AG09319 (cell line): ENCODE results near the gene ACAD10.
A peak's percentile ranks its signal among the peaks of the same experiment; 100 is the strongest.

Experiments used
- DNase-seq: peaks from one replicate; pipeline ENCODE4 v3.0.0-alpha.2; 2010; ENCODE audit warnings: low read depth; ENCODE audit errors: extremely low read depth
- TF ChIP-seq, protein P1 (sequence below): IDR thresholded peaks from 2 replicates; pipeline ENCODE4 v1.5.1; 2011; ENCODE audit warnings: low read depth, mild to moderate bottlenecking, inconsistent platforms, low read length, moderate library complexity

The ACAD10 gene

DNA sequence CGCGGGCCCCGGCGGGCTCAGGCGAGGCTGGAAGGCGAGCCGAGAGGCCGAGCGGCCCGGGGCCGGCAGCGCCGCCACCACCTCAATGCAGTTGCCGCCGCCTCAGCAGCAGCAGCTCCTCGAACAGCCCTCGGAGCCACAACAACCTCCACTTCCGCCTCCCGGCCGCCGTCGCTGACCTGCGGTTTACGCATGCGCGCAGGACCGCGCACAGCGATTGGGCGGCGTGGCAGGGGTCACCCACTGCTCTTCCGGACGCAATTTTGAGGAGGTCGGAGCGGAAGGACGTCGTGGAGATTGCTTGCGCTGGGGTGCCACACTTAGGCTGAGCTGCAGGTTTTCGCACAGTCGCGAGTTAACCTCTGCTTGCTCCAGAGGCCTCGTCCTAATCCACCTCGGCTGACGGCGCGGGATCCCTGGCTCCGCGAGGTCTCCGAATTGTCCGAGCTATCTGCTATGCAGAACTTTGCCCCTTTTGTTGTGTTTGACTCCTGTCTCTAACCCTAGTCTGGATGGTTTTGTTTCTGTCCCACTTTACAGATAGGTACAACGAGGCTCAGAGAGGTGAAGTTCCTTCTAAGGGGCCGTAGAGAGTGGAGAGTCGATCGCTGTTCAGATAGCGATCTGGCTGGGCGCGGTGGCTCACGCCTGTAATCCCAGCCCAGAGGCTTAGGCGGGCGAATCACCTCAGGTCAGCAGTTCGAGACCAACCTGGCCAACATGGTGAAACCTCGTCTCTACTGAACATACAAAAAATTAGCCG, at the start of gene ACAD10, which contains the start of gene BRAP:
Gene ACAD10, plus strand, starts transcription at position 243 of the 763 bp plus-strand sequence. CDS start 6,657 bp downstream, outside the sequence.
Gene BRAP, minus strand, starts transcription at position 146 of the 763 bp plus-strand sequence. CDS start 164 bp downstream, outside the sequence.
- TF ChIP-seq, protein P1, sequence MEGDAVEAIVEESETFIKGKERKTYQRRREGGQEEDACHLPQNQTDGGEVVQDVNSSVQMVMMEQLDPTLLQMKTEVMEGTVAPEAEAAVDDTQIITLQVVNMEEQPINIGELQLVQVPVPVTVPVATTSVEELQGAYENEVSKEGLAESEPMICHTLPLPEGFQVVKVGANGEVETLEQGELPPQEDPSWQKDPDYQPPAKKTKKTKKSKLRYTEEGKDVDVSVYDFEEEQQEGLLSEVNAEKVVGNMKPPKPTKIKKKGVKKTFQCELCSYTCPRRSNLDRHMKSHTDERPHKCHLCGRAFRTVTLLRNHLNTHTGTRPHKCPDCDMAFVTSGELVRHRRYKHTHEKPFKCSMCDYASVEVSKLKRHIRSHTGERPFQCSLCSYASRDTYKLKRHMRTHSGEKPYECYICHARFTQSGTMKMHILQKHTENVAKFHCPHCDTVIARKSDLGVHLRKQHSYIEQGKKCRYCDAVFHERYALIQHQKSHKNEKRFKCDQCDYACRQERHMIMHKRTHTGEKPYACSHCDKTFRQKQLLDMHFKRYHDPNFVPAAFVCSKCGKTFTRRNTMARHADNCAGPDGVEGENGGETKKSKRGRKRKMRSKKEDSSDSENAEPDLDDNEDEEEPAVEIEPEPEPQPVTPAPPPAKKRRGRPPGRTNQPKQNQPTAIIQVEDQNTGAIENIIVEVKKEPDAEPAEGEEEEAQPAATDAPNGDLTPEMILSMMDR, result no peak; the same call in 1 of the 2 replicates

DNA sequence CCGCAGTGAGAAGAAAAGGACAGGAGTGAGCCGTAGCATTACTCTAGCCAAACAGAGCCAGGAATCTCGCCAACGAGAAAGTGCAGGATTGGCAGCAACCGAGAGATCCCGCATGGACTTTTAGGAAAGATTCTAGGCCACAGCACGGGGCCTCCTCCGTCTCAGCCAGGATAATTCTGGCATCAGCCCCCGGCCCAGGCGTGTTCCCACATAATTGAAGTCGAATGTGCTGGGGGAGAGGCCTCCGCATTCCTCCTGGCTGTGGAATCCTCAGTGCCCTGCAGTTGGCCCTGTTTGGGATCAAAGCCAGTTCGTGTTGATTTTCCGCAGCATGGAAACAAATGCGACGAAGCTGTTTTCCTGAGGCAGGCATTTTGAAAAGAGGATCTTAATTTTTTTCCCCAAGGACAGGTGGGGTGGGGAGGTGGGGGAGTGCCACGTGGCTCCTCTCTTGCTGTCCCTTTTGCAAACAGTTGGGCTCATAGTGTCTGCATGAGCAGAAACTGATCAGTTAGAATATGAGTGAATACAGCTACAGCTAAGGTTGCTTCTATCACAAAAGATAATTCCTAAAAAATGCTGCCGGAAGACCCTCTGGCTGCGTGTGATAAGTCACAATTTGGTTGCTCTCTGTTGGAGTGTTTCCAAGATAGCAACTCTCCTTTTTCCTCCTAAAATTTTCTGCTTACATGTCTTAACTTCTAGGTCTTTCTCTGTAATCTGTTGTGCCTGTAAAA, 49.5 kb upstream of the ACAD10 start:
- DNase-seq, result peak; percentile 82

More for the DNA sequence above, at the start of gene ACAD10, which contains the start of gene BRAP:
- DNase-seq, result peak; percentile 83

DNA sequence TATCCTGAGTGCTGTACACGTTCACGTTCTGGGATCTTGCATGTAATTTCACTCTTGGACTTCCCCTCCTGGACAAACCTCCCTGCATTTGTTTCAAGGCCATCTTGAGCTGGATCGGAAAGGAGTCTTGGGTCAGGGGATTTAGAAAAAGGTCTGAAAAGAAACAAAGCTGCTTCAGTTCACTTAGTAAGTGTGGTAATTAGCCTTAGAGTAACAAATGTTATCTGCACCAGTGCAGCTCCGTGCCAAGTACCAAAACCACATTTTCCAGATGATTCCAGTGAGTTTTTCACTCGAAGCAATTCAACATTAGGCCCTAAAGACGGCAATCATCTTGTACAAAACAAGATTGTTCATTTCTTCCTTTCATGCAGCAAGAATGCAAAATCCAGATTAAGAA, 47.3 kb upstream of the ACAD10 start:
- TF ChIP-seq, protein P1, result no peak
- DNase-seq, result no peak

More for the DNA sequence above, 49.5 kb upstream of the ACAD10 start:
- TF ChIP-seq, protein P1, result no peak

DNA sequence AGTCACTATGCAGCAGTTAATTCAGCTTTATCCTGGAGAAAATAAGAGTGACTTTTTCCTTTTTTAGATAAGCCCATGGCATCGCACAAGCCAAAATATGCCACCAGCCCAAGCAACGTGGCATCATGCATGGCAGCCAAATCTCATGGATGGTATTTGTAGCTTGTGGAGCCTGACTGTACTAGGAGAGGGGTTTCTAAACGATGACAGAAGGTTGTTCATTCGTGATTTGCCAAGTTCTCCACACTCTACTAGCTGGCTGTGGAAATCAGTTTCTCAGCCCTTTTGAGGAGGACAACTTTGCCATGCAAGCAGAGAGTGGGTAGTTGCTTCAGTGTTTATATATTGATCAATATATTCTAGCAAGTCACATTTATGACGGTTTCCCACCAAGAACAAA, 45.3 kb upstream of the ACAD10 start:
- TF ChIP-seq, protein P1, result no peak
- no peak for DNase-seq

DNA sequence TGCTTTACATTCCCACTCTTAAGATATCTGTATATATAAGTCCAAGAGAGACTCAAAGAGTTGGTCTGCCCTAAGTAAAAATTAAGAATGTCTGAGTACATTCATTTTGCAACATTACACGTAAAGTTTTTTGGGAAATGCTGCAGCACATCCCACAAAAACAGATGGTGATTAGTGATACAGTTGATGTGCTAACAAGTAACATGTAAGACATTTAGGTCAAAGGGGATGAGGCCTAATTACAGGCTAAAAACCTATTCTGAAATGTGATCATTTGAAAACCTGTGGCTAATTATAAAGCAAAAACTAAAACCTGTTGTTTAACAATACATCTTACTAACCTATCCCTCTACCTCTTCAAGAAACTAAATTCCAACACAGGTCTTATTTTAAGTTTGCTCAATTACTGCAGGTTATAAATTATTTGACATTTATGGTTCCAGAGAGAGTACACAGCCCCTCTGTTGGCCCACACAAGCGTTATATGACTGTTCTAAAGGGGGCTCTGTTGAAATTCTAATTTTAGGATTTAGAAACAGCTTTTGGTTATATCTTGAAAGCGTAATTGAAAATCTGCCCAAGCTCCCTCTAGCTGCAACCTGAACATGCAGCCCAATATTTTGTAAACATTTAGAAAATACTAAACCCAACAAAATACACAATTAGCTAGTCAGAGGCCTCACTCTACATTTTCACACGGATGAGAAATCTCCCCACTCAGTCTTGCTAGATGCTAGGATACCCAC, 43.0 kb upstream of the ACAD10 start:
- no peak for DNase-seq
- TF ChIP-seq, protein P1, result peak; percentile 35

DNA sequence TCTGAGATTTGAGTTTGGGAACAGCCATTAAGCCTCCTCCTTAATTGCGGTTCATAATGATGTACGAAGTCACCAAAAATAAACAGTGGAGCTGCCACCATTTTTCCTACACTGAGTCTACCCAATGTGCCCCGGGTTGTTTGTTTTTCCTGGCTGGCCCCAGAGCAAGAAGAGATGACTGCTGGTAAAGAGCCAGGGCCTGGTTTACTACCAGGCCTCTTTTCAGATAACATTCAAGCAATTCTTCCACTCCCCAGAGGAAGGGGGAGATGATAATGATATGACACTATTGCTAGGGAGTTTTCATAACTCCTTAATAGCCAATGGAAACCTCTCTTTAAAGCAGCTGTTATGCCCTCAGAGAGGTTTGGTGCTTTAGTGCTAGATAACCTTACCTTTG, 42.4 kb upstream of the ACAD10 start:
- DNase-seq, result no peak
- TF ChIP-seq, protein P1, result no peak

DNA sequence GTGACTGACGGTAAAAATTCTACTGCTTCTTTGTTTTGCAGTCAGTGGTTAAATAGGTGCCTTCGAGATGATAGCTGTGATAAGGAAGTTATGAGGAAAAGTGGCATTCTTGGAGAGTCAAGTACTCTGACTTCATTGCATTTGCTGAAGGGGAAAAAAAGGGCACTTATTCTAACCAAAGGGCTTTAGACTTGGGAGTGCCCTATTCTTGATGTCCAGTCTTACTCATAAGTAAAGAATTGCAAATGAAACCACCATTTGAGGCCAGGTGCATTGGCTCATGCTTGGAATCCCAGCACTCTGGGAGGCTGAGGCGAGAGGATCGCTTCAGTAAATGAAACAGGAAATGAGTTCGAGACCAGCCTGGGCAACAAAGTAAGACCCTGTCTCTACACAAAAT, 40.4 kb upstream of the ACAD10 start:
- TF ChIP-seq, protein P1, result no peak

More for the DNA sequence above, 40.4 kb upstream of the ACAD10 start:
- DNase-seq, result no peak
